Suppressor macrophage treated with lipopolysaccharide for 1 hour (primary cell): ENCODE measurements around the gene LY6G6C.
"Not testable (repeated sequence)": the region's sequence is repeated elsewhere in the genome, so short reads cannot be mapped to it uniquely, and the experiment has no call there.

ENCODE experiments used
- DNase-seq, 3 donors: peaks; one replicate each; pipeline ENCODE4 v3.0.0-alpha.2; 2020 to 2022

The LY6G6C gene

GRCh38 chr6:31725502-31726350 is 4.2 kb upstream of the LY6G6C start:
- peak; percentile 87 to 94 (median 92) for DNase-seq

- no peak for DNase-seq
These were observed 2.6 kb upstream of the LY6G6C start for GRCh38 chr6:31723980-31724691.

- DNase-seq: no peak
These were observed 1.9 kb upstream of the LY6G6C start, which contains the start of gene MPIG6B for GRCh38 chr6:31723245-31723979. Gene MPIG6B, plus strand, starts transcription at chr6:31723373. Its CDS starts 11 bp downstream, at chr6:31723384.

GRCh38 chr6:31722173-31722572 is 627 bp upstream of the LY6G6C start:
- DNase-seq: no peak

GRCh38 chr6:31720196-31720770 is 1.3 kb downstream of the LY6G6C start:
- DNase-seq: no peak

- DNase-seq: no peak
These were observed 2.5 kb downstream of the LY6G6C start for GRCh38 chr6:31719001-31719400.

- no peak for DNase-seq
These were observed 3.3 kb downstream of the LY6G6C start for GRCh38 chr6:31718265-31718664.

GRCh38 chr6:31717499-31718222 is 3.9 kb downstream of the LY6G6C start:
- no peak for DNase-seq

- DNase-seq: no peak
These were observed 6.3 kb downstream of the LY6G6C start, which contains the start of gene LY6G6D for GRCh38 chr6:31715022-31715958. Gene LY6G6D, plus strand, starts transcription at chr6:31715348. Its CDS starts 8 bp downstream, at chr6:31715356.

- peak in 1 of 3 donors; percentile 19 for DNase-seq
These were observed 7.4 kb downstream of the LY6G6C start for GRCh38 chr6:31713991-31714684.

GRCh38 chr6:31713465-31713864 is 8.1 kb downstream of the LY6G6C start:
- no peak for DNase-seq

- peak; percentile 41 to 53 (median 45) for DNase-seq
These were observed 9.2 kb downstream of the LY6G6C start for GRCh38 chr6:31712296-31712695.

GRCh38 chr6:31711233-31711632 is 10.3 kb downstream of the LY6G6C start:
- DNase-seq: peak; percentile 34 to 46 (median 36)

- no peak for DNase-seq
These were observed 10.9 kb downstream of the LY6G6C start for GRCh38 chr6:31710523-31711219.

GRCh38 chr6:31709157-31709556 is 12.4 kb downstream of the LY6G6C start:
- not testable (repeated sequence) for DNase-seq

- no peak for DNase-seq
These were observed 13.3 kb downstream of the LY6G6C start for GRCh38 chr6:31708224-31708623.

- DNase-seq: no peak
These were observed 13.8 kb downstream of the LY6G6C start for GRCh38 chr6:31707701-31708100.

GRCh38 chr6:31706599-31706998 is 14.9 kb downstream of the LY6G6C start, which contains the start of gene LY6G6F:
Gene LY6G6F, plus strand, starts transcription at chr6:31706866. Its CDS starts 41 bp downstream, at chr6:31706907.
- DNase-seq: no peak

GRCh38 chr6:31705931-31706330 is 15.6 kb downstream of the LY6G6C start:
- no peak for DNase-seq
